CD4-positive, alpha-beta T cell treated with Interleukin-17A for 1 hour (primary cell): ENCODE data around the gene AHCYL2.
"Not testable (repeated sequence)": the region's sequence is repeated elsewhere in the genome, so short reads cannot be mapped to it uniquely, and the experiment has no call there.

Source experiments
- DNase-seq: peaks from one replicate; pipeline ENCODE4 v3.0.0-alpha.2; 2020

The AHCYL2 gene

DNA sequence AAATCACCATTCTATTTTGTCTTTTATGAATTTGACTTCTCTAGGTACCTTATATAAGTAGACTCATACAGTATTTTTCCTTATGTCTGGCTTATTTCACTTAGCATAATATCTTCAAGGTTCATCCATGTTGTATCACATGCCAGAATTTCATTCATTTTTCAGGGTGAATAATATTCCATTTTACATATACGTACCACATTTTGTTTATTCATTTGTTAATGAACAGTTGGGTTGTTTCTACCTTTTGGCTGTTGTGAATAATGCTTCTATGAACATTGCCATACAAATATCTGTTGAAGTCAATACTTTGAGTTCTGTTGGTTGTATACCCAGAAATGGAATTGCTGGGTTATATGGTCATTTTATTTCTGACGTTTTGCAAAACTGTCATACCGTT is 20.7 kb downstream of the AHCYL2 start:
- DNase-seq = no peak

DNA sequence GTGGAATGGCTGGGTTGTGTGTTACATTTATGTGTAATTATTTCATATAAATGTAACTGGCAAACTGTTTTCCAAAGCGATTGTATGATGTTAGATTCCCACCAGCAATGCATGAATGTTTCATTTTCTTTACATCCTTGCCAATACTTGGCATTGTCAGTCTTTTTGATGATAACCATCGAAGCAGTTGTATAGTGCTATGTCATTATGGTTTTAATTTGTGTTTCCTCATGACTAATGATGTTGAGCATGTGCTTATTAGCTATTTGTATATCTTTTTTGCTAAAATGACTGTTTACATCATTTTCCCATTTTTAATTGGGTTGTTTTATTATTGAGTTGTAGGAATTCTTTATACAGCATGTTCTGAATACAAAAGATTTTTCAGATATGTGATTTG is 22.3 kb downstream of the AHCYL2 start:
- no peak for DNase-seq

DNA sequence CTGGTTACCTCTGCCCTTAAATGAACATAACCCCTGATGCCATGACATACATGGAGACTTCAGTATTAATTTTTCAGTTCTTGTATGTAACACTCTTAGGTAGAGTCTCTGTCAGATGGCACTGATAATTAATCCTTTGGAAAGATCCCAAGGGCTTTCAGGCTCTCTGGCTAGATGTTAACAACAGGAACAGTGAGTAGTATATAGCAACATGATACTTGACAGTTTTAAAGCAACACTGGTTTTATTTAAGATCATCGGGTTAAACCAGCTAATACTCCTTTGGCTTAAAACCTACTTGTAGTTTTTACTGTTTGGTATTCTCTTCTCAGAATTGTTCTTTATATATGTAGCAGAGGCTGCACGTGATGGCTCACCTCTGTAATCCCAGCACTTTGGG is 27.3 kb downstream of the AHCYL2 start:
- no peak for DNase-seq

DNA sequence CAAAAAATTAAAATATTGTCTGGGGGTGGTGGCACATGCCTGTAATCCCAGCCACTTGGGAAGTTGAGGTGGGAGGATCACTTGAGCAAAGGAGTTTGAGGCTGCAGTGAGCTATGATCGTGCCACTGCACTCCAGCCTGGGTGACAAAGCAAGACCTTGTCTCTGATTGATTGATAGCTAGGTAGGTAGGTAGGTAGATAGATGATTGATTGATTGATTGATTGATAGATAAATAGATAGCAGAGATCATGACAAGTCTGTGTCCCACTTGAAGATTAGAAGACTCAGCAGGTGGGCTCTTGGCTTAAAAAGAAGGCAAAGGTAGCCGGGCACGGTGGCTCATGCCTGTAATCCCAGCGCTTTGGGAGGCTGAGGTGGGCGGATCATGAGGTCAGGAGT is 27.8 kb downstream of the AHCYL2 start:
- DNase-seq = not testable (repeated sequence)

DNA sequence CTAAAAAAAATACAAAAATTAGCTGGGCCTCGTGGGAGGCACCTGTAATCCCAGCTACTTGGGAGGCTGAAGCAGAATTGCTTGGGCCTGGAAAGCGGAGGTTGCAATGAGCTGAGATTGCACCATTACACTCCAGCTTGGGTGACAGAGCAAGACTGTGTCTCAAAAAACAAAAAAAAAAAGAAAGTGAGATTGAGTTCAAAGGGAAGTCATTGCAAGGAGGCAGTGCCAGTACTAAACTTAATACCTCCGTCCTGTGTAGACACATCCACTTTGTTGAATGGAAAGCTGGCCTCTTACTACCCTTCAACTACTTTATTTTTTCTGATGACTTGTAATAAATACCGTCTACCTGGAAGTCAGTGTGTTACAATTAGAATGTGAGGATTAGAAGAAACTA is 31.0 kb downstream of the AHCYL2 start:
- DNase-seq = no peak

DNA sequence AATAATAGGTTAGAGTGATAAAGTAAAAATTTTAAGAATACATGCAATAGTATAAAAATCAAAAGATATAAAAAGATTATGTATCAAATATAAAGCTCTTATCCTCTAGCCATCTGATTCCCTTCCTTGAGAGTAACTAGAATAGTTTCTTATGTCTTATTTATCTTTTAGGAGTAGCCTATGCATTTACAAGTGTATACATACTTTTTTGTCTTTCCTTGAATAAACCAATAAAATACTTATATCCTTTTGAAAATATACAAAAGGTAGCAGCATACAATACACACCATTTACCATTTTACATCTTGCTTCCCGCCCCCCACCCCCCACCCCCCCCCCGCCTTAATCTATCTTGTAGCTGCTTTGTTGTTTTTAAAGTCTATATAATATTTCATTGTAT is 31.4 kb downstream of the AHCYL2 start:
- DNase-seq = no peak

DNA sequence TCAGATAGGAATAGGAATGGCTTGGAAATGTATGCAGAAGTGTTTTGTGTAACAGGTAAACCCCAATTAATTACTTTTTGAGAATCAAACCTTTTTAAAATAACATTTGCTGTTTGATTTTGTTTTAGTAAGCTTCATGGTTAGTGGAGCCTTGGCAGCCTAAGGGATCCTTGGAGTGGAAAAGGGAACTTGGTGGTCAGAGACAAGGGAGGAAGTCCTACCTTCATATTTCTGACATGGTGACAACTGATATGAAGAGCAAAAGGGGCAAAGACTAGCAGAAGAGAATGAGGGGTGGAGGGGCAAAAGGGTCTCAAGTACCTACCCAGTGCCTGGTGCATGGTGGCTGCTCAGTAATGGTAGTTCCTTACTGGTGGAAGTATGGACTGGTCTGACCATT is 32.3 kb downstream of the AHCYL2 start:
- no peak for DNase-seq

DNA sequence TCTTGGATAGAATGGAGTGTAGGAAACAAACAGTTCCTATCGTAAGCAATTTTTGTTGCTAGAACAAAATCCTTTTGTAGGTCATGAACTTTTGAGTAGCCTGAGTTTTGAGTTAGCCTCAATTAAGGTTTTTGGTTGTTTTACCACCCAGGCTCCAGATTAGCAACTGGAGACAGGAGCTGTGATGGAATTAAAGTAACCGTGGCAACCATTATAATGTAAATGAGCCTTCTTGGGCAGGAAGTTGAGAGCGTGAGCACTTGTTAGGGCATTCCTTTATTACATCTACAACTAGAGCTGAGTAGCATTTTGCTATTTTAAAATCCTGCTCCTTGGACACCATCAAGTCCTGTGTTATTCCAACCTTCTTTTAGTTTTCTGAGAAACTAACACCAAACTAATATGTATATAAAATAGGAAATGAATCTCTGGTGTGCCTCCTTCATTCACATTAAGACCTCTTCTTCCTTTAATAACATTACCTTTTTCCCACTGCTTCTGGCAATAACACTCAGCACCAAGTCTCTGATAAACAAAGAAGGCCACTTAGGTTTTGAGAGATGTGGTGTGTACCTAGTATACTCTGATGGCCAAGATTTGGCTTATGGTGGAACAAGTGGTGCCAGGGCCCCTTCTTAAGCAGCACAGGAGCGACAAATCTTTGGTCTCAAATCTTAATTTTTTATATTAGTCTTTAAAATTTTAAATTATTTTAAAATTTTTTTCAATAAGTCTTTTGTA is 34.0 kb downstream of the AHCYL2 start:
- DNase-seq = no peak

DNA sequence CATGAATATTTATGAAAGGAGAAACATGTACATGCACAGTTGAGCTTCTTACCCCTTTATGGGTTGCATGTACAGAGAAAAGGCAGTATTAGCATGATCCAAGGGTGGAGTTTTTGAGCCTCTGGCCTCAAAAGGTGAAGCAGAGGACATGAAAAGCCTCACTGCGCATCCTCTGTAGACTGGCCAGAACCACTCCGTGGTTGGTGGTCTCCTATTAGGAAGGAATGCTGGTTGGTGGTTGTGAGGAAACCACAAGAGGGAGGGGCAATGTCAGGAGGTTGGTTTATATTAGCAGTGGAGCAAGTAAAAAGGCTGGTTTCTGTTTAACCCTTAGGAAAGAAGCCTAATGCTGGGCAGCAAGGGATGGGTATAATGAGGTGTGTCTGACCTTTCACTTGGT is 37.5 kb downstream of the AHCYL2 start:
- peak; percentile 22 for DNase-seq

DNA sequence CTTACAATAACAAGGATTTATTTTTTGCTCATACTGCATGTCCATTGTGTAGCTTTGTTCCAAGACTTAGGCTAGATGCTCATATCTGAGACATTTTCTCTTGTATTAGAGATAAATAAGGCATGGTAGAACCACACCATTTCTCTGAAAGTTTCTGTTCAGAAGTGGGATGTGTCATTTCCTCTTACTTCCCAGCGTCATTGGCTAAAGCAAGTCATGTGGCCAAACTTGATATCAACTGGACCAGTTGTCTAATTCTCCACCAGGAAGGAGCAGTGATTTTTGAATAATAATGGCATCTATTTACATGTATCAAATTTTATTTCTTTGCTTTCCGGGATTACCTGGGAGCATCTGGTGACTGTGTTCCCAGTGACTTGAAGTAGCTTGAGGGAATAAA is 38.3 kb downstream of the AHCYL2 start:
- DNase-seq = no peak

DNA sequence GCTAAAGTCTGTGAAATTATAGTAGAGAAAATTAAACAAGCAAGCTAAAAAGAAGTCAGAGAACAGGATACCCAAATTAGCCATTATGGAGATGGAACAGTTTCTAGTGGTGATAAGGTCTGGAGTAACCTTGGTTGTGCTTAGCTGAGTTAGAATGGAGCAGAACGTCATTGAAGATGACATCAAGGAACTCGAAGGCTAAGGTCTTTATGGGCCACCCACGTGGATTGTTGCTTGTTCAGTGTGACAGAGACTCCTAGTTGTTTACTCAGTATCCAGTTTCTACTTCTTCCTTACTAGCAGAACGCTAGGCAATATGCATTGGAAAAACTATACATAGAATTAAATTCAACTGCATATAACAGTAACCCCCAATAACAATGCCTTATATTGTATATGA is 39.7 kb downstream of the AHCYL2 start:
- no peak for DNase-seq

DNA sequence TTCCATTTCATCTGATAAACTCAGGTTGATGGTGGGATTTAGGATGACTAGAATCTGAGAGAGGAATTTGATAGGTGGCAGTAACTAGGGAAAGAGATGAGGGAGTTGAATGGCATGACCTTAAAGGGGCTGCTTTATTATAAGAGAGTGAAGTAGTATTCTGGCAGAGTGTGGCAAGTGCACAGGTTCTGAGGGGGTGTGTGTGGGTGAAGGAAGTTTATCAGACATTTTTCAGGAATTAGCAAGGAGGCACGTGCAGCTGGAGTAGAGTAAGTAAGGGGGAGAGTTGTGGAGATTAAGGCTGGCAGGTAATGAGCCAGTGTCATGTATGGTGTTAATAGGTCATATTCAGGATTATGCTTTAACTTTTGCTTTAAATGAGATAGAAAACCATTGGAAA is 40.5 kb downstream of the AHCYL2 start:
- no peak for DNase-seq

DNA sequence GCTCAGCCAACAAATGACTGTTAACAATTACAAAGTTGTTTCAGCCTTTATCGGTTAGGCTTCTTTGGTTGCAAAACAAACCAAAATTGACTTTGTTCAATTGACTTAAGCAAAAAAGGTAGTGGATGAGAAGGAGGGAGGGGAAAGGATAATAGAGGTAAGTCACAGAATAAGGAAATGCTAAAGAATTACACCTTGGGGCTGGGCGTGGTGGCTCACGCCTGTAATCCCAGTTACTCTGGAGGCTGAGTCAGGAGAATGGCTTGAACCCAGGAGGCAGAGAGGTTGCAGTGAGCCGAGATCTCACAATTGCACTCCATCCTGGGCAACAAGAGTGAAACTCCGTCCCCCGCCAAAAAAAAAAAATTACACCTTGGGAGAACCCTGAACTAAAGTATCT is 41.4 kb downstream of the AHCYL2 start:
- DNase-seq = no peak

DNA sequence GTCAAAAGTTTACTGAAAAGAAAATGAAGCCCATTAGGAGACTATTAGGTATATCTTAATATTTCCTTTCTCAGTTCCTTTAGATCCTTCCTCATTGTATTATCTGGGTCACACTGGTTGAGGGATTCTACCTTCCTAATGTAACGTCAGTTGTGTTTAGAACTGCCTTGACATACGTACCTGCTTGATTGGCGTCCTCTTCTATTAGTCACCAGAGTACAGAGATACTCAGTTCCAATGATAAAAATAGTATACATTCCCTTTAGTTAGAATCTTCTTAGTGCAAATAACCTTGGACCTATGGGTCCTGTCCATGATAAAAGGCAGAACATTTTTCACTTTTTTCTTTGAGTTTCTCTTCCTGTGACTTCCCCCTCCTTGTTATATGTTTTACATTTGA is 45.2 kb downstream of the AHCYL2 start:
- DNase-seq = no peak

DNA sequence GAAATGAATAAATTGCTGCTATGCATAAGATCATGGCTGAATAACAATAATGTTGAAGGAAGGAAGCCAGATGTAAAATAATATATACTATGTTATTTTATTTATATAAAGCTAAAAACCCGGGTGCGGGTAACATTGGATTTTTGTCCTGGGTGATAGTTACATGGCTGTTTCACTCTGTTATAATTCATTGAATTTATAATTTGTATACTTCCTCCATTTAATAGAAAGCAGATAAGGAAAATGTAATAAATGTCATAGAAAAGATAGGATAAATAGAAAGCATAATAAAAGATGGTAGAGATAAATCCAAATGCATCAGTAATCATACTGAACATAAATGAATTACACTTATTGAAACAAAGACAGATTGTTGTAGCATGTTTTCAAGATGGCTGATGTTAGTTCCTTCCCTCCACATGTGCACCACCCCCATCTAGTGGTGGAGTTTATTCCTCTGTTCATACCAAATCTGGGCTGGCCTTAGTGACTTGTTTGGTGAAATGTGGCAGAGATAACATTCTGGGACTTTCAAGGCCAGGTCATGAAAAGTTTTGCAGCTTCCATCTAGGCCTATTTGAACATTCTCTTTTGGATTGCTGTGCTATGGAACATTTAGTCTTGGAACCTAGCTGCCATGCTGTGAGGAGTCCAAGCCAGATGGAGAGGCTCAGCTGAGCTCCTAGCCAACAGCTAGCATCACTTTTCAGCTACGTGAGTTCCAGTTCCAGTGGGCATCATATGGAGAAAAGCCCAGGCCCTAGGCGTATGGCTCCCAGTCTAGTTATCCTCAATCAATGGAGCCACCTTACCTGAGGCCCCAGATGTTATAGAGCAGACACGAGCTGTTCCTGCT is 46.9 kb downstream of the AHCYL2 start:
- peak; percentile 83 for DNase-seq

DNA sequence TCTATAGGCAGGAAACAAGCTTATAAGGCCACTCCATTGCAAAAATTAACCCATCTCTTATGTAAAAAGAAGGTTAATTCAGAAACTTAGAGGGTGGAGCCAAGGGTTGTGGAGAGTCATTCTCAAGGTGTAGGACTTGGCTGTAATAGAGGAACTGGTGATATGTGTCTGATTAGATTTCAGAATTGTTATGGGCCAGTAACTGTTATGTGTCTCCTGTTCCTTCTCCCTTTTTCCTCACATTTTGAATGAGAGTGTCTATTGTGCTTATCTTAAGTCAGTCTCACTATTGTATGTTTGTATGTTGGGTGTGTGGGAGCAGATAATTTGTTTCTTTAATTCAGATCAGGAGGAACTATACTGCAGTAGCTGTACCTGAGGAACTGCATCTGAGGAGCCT is 49.1 kb downstream of the AHCYL2 start:
- DNase-seq = no peak

DNA sequence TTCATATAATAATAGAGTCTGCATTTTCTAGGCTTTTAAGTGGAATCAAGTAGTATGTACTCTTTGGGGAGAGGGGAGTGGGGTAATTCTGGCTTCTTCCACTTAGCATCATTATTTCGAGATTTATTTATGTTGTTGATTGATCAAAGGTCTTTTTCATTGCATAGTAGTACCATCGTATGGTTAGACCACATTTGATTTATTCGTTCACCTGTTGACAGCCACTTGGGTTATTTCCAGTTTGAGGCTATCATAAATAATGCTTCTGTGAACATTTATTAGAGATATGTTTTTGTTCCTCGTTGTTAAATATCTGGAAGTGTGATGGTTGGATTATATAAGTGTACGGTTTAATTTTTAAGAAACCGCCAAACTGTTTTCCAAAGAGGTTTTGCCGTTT is 52.8 kb downstream of the AHCYL2 start:
- no peak for DNase-seq

DNA sequence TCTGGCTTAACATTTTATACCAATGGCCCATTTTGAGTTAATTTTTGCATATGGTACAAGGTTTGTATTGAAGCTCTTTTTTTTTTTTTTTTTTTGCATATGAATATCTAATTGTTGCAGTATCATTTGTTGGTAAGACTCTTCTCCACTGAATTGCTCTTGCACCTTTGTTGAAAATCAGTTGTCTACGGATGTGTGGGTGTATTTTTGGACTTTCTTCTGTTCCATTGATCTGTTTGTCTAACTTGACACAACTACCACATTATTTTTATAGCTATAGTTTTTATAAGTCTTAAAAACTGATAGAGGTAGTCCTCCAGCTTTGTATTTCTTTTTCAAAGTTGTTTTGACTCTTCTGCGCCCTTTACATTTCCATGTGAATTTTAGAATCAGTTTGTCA is 53.9 kb downstream of the AHCYL2 start:
- DNase-seq = no peak

DNA sequence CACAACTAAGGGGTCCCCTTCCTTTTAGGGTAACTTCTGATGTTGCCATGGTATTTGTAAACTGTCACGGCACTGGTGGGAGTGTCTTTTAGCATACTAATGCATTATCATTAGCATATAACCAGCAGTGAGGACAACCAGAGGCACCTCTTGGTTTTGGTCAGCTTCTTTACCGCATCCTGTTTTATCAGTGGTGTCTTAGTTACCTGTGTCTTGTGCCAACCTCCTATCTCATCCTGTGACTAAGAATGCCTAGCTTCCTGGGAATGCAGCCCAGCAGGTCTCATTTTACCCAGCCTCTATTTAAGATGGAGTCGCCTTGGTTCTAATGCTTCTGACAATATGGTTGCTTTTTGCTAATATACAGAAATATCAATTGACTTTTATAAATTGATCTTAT is 54.9 kb downstream of the AHCYL2 start:
- no peak for DNase-seq

DNA sequence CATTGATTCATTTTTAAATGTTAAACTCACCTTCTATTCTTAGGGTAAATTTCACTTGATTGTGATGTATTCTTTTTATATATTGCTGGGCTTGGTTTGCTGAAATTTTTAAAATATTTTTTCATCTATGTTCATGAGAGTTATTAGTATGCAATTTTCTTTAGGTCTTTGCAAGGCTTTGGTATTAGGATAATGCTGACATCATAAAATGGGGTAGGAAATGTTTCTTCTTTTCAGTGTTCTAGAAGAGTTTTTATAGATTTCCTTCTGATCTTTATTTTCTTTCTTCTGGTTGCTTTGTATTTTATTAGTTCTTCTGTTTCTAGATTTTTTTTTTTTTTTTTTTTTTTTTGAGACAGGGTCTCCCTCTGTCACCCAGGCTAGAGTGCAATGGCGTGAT is 56.3 kb downstream of the AHCYL2 start:
- no peak for DNase-seq

DNA sequence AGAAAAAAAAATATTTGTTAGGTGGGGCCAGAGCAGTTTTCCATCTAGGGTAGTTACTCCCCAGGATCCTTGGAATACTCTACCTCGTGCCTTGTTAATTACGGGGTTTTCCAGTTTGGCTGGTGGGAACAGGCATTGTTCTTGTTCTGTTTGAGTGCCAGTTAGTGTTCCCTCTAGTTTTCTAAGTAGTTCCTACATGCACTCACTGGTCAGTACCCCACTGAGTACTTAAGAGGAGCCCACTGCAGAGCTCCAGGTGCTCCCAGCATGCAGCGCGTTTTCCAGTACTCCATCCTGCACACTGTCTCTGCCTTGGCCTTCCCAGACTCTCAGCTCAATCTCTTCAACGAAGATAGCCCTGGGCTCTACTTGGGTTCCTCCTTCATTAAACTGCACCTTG is 58.0 kb downstream of the AHCYL2 start:
- no peak for DNase-seq

DNA sequence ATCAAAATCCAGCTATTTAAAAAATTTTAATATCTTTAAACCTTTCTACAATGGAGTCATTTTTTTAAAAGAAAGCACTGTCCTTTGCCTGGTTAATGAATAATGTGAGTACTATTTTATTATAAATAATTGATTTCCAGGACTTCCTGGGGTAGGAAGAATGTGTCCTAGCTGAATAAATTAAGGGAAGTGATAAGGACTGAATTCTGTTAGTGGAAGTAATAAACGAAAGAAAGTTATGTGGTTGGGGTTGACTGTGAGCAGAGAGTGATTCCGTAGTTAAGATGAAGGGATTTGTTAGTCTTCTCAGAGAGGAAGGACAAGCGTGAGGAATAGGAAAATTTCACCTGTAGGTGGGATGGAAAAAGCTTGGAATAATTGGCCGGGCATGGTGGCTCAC is 59.1 kb downstream of the AHCYL2 start:
- DNase-seq = no peak

DNA sequence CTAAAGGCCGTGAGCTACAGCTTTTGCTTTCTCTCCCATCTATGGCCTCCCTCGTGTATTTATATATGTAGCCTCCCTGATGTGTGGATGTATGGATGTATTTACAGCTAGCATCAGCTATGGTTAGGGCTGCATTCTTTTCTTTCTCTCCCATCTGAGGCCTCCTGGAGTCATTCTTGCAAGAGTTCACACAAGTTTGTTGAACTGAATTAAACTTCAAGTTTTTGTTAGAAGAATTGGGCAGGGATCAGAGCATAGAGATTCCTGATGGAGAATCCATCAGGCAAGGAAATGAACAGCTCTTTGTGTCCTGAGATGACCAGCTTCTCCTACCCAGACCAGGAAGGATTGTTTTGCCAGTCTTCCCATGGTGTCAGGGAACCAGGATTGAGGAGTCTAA is 60.3 kb downstream of the AHCYL2 start:
- no peak for DNase-seq

DNA sequence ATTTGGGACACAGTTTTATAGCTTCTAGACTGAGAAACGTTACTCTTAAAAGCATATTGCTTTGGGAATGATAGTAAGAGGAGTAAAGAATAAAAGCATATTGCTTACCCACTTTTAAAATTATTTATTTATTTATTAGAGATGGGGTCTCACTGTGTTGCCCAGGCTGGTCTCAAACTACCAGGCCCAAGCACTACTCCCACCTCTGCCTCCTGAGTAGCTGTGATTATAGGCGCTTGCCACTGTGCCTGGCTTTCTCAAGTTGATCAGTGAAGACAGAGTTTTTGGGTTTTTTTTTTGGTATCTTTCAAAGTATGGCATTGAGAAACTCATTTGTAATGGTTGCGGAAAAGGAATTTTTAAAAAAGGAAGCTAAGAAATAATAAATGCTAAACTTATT is 68.0 kb downstream of the AHCYL2 start:
- no peak for DNase-seq

DNA sequence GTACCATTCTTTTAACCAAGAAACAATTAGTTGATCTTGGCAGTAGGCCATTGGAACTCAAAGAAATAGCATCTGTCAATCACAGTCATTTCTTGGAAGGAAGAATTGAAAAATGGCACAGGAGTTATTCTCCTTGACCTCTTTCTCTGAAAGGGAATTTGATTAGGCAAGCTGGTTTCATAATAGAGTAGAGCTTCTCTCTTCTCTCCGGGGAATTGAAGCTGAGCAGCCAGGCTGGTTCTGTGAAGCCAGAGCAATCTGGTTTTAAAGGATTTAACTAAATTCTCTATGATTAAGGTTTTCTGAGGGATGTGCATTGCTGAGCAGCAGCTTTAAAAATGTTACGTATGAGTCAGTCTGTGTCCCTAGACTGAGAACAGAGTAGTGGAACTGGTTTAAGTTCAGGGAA is 70.2 kb downstream of the AHCYL2 start:
- no peak for DNase-seq
